Spleen (tissue), 7 donors: Measurements from ENCODE around the gene CDC37.

ENCODE experiments used
- CTCF ChIP-seq, 11 experiments: fragments of 200-600 bp in 7 of 11; fragments of 450-650 bp in 4 of 11; sonication (generic) in 4 of 11; IDR thresholded peaks in 8 of 11; conservative IDR thresholded peaks in 3 of 11; 1 replicate in 7 of 11; 2 replicates in 4 of 11; pipeline versions ENCODE4 v1.4.0 to v1.8.0; 2016 to 2021; ENCODE audit warnings: antibody characterized with exemption in 11 of 11, inconsistent platforms in 4 of 11, mild to moderate bottlenecking in 1 of 11
- POLR2A ChIP-seq, 3 donors: fragments of 450-650 bp; IDR thresholded peaks; one replicate each; pipeline ENCODE4 v1.5.1; 2017; ENCODE audit warnings: antibody characterized with exemption in 3 of 3, mild to moderate bottlenecking in 1 of 3
- POLR2AphosphoS5 ChIP-seq, 3 donors: sonication (generic); formaldehyde crosslinking; IDR thresholded peaks; one replicate each; pipeline ENCODE4 v1.5.1; 2017; ENCODE audit warnings: antibody characterized with exemption in 3 of 3
- donor health status: DM: no; HTN: no; CAD: no; lungs with moderate emphysema.
- donor health status: DM: no; HTN: no; CAD: no.
- donor health status: DM: no; HTN: no; CAD: no.

DNA sequence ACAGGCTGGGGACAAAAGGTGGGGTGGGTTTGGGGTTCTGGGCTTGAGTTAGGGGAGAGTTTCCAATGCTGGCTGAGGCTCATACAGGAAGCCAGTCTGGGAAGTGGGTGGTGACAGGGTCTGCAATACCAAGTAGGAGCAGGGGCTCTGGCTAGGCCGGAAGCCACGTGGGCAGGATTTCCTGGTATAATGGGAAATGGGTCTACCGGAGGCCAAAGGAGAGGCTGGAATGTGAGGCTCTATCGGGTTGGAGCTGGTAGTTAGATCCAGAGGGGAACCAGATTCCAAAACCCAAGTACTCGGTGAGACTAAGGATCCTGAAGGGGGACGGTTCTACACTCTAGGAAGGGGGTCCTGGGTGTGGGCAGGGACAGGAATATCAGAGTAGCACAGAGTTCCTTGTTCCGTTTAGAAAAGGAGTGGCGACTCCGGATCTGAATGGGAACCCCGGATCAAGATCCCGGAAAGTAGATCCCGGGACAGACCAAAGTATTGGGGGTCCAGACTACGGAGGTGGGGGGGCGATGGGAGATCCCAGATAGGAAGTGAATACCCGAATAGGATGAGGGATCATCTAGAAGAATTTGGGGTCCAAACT lies 802 bp downstream of the CDC37 start:
- no peak for TF ChIP-seq CTCF (IDR thresholded peaks at IDR 0.05 in 8 of 11, conservative IDR thresholded peaks at IDR 0.05 in 3 of 11)
- TF ChIP-seq POLR2A (IDR thresholded peaks at IDR 0.05), result no peak
- TF ChIP-seq POLR2AphosphoS5 (IDR thresholded peaks at IDR 0.05), result peak in 2 of 3 donors; percentile 61 to 68
